ENCODE results near the gene USP10. TPM values are rescaled to one million over a fixed set of nuclear protein-coding genes. Genes with fewer than 3 reads are reported as not detected.
"Not testable (repeated sequence)": the region's sequence is repeated elsewhere in the genome, so short reads cannot be mapped to it uniquely, and the experiment has no call there.

USP10 gene
- polyA plus RNA-seq, 2 donors, result 17.1 to 25.9 TPM

GRCh38 chr16:84692451-84693214 is 7.2 kb upstream of the USP10 start:
- Histone ChIP-seq H3K9me3 (ENCODE audit: control insufficient read depth in 2 of 2, insufficient read depth in 1 of 2, low read depth in 1 of 2, low read length in 1 of 2) (no peaks in the 10 kb centered on the region), H3K36me3 (ENCODE audit: control insufficient read depth in 2 of 2, insufficient read depth in 2 of 2, low read length in 1 of 2) (no peaks in the 10 kb centered on the region), H3K27me3 (ENCODE audit: control insufficient read depth in 1 of 2, insufficient read depth in 2 of 2, low read length in 2 of 2) (no peaks in the 10 kb centered on the region), H3K4me3 (ENCODE audit: low read depth in 1 of 2, low read length in 2 of 2) (no peak overlapping the region), H3K27ac (ENCODE audit: low read depth in 2 of 2, low read length in 1 of 2) (no peak overlapping the region), H3K4me1 (ENCODE audit: control insufficient read depth in 2 of 2, insufficient read depth in 2 of 2, low read length in 1 of 2) (no peaks in the 10 kb centered on the region)
- WGBS, 2 donors, result 69 to 74% methylated on average over 6 of the region's 6 CpGs

- 94 to 96% methylated on average over 10 of the region's 10 CpGs for WGBS, 2 donors
- H3K4me1 ChIP-seq (ENCODE audit: control insufficient read depth in 2 of 2, insufficient read depth in 2 of 2, low read length in 1 of 2); H3K9me3 ChIP-seq (ENCODE audit: control insufficient read depth in 2 of 2, insufficient read depth in 1 of 2, low read depth in 1 of 2, low read length in 1 of 2); H3K4me3 ChIP-seq (ENCODE audit: low read depth in 1 of 2, low read length in 2 of 2); H3K27ac ChIP-seq (ENCODE audit: low read depth in 2 of 2, low read length in 1 of 2); H3K27me3 ChIP-seq (ENCODE audit: control insufficient read depth in 1 of 2, insufficient read depth in 2 of 2, low read length in 2 of 2); H3K36me3 ChIP-seq (ENCODE audit: control insufficient read depth in 2 of 2, insufficient read depth in 2 of 2, low read length in 1 of 2): not testable (repeated sequence)
Measured at GRCh38 chr16:84693869-84694268, 5.9 kb upstream of the USP10 start.

- H3K27ac ChIP-seq (ENCODE audit: low read depth in 2 of 2, low read length in 1 of 2), result no peak overlapping the region
- H3K27me3 ChIP-seq (ENCODE audit: control insufficient read depth in 1 of 2, insufficient read depth in 2 of 2, low read length in 2 of 2), result no peaks in the 10 kb centered on the region
- no peaks in the 10 kb centered on the region for H3K36me3 ChIP-seq (ENCODE audit: control insufficient read depth in 2 of 2, insufficient read depth in 2 of 2, low read length in 1 of 2)
- WGBS, 2 donors, result 96% methylated on average over 2 of the region's 2 CpGs
- no peaks in the 10 kb centered on the region for H3K9me3 ChIP-seq (ENCODE audit: control insufficient read depth in 2 of 2, insufficient read depth in 1 of 2, low read depth in 1 of 2, low read length in 1 of 2)
- no peak overlapping the region for H3K4me3 ChIP-seq (ENCODE audit: low read depth in 1 of 2, low read length in 2 of 2)
- peaks cover 0 to 3% of the 10 kb centered on the region in 2 donors for H3K4me1 ChIP-seq (ENCODE audit: control insufficient read depth in 2 of 2, insufficient read depth in 2 of 2, low read length in 1 of 2)
Measured at GRCh38 chr16:84694980-84695379, 4.8 kb upstream of the USP10 start.

GRCh38 chr16:84699147-84699711 is 571 bp upstream of the USP10 start:
- H3K27me3 ChIP-seq (ENCODE audit: control insufficient read depth in 1 of 2, insufficient read depth in 2 of 2, low read length in 2 of 2), result no peaks in the 10 kb centered on the region
- 20% methylated on average over 28 to 29 of the region's 29 CpGs for WGBS, 2 donors
- H3K4me3 ChIP-seq (ENCODE audit: low read depth in 1 of 2, low read length in 2 of 2), result peak overlapping the region; percentile 94 to 100
- H3K27ac ChIP-seq (ENCODE audit: low read depth in 2 of 2, low read length in 1 of 2), result peak overlapping the region; percentile 59 to 82
- no peaks in the 10 kb centered on the region for H3K36me3 ChIP-seq (ENCODE audit: control insufficient read depth in 2 of 2, insufficient read depth in 2 of 2, low read length in 1 of 2)
- peaks cover 0 to 3% of the 10 kb centered on the region in 2 donors for H3K4me1 ChIP-seq (ENCODE audit: control insufficient read depth in 2 of 2, insufficient read depth in 2 of 2, low read length in 1 of 2)
- no peaks in the 10 kb centered on the region for H3K9me3 ChIP-seq (ENCODE audit: control insufficient read depth in 2 of 2, insufficient read depth in 1 of 2, low read depth in 1 of 2, low read length in 1 of 2)

GRCh38 chr16:84700446-84701300 is 873 bp downstream of the USP10 start:
- Histone ChIP-seq H3K9me3 (ENCODE audit: control insufficient read depth in 2 of 2, insufficient read depth in 1 of 2, low read depth in 1 of 2, low read length in 1 of 2) (no peaks in the 10 kb centered on the region), H3K4me3 (ENCODE audit: low read depth in 1 of 2, low read length in 2 of 2) (peak overlapping the region; percentile 94 to 100), H3K4me1 (ENCODE audit: control insufficient read depth in 2 of 2, insufficient read depth in 2 of 2, low read length in 1 of 2) (peaks cover 0 to 7% of the 10 kb centered on the region in 2 donors), H3K27ac (ENCODE audit: low read depth in 2 of 2, low read length in 1 of 2) (peak overlapping the region; percentile 82 to 89), H3K27me3 (ENCODE audit: control insufficient read depth in 1 of 2, insufficient read depth in 2 of 2, low read length in 2 of 2) (no peaks in the 10 kb centered on the region), H3K36me3 (ENCODE audit: control insufficient read depth in 2 of 2, insufficient read depth in 2 of 2, low read length in 1 of 2) (no peaks in the 10 kb centered on the region)
- 3 to 4% methylated on average over 26 to 28 of the region's 28 CpGs for WGBS, 2 donors

GRCh38 chr16:84703681-84704080 is 3.9 kb downstream of the USP10 start:
- H3K36me3 ChIP-seq (ENCODE audit: control insufficient read depth in 2 of 2, insufficient read depth in 2 of 2, low read length in 1 of 2), result no peaks in the 10 kb centered on the region
- H3K4me3 ChIP-seq (ENCODE audit: low read depth in 1 of 2, low read length in 2 of 2), result no peak overlapping the region
- H3K9me3 ChIP-seq (ENCODE audit: control insufficient read depth in 2 of 2, insufficient read depth in 1 of 2, low read depth in 1 of 2, low read length in 1 of 2), result no peaks in the 10 kb centered on the region
- H3K27ac ChIP-seq (ENCODE audit: low read depth in 2 of 2, low read length in 1 of 2), result peak overlapping the region in 1 of 2 donors; percentile 68
- 69 to 75% methylated on average over 10 of the region's 10 CpGs for WGBS, 2 donors
- no peaks in the 10 kb centered on the region for H3K27me3 ChIP-seq (ENCODE audit: control insufficient read depth in 1 of 2, insufficient read depth in 2 of 2, low read length in 2 of 2)
- peaks cover 0 to 7% of the 10 kb centered on the region in 2 donors for H3K4me1 ChIP-seq (ENCODE audit: control insufficient read depth in 2 of 2, insufficient read depth in 2 of 2, low read length in 1 of 2)

- Histone ChIP-seq H3K27ac (ENCODE audit: low read depth in 2 of 2, low read length in 1 of 2) (no peak overlapping the region), H3K36me3 (ENCODE audit: control insufficient read depth in 2 of 2, insufficient read depth in 2 of 2, low read length in 1 of 2) (peaks cover 0 to 4% of the 10 kb centered on the region in 2 donors), H3K4me1 (ENCODE audit: control insufficient read depth in 2 of 2, insufficient read depth in 2 of 2, low read length in 1 of 2) (peaks cover 0 to 9% of the 10 kb centered on the region in 2 donors), H3K27me3 (ENCODE audit: control insufficient read depth in 1 of 2, insufficient read depth in 2 of 2, low read length in 2 of 2) (no peaks in the 10 kb centered on the region), H3K4me3 (ENCODE audit: low read depth in 1 of 2, low read length in 2 of 2) (no peak overlapping the region), H3K9me3 (ENCODE audit: control insufficient read depth in 2 of 2, insufficient read depth in 1 of 2, low read depth in 1 of 2, low read length in 1 of 2) (no peaks in the 10 kb centered on the region)
- 50 to 64% methylated on average over 2 of the region's 2 CpGs for WGBS, 2 donors
Measured at GRCh38 chr16:84704253-84704652, 4.5 kb downstream of the USP10 start.

- Histone ChIP-seq H3K27ac (ENCODE audit: low read depth in 2 of 2, low read length in 1 of 2) (no peak overlapping the region), H3K9me3 (ENCODE audit: control insufficient read depth in 2 of 2, insufficient read depth in 1 of 2, low read depth in 1 of 2, low read length in 1 of 2) (no peaks in the 10 kb centered on the region), H3K27me3 (ENCODE audit: control insufficient read depth in 1 of 2, insufficient read depth in 2 of 2, low read length in 2 of 2) (no peaks in the 10 kb centered on the region), H3K4me3 (ENCODE audit: low read depth in 1 of 2, low read length in 2 of 2) (no peak overlapping the region), H3K4me1 (ENCODE audit: control insufficient read depth in 2 of 2, insufficient read depth in 2 of 2, low read length in 1 of 2) (peaks cover 0 to 8% of the 10 kb centered on the region in 2 donors), H3K36me3 (ENCODE audit: control insufficient read depth in 2 of 2, insufficient read depth in 2 of 2, low read length in 1 of 2) (peaks cover 0 to 4% of the 10 kb centered on the region in 2 donors)
- WGBS, 2 donors, result 83 to 88% methylated on average over 1 of the region's 1 CpG
Measured at GRCh38 chr16:84706856-84707255, 7.1 kb downstream of the USP10 start.

GRCh38 chr16:84709609-84710008 is 9.8 kb downstream of the USP10 start:
- 86% methylated on average over 10 of the region's 10 CpGs for whole genome bisulfite sequencing, 2 donors

More at GRCh38 chr16:84709609-84710008, 9.8 kb downstream of the USP10 start:
- Histone ChIP-seq H3K27me3 (ENCODE audit: control insufficient read depth in 1 of 2, insufficient read depth in 2 of 2, low read length in 2 of 2) (no peaks in the 10 kb centered on the region), H3K4me3 (ENCODE audit: low read depth in 1 of 2, low read length in 2 of 2) (no peak overlapping the region), H3K4me1 (ENCODE audit: control insufficient read depth in 2 of 2, insufficient read depth in 2 of 2, low read length in 1 of 2) (peaks cover 0 to 9% of the 10 kb centered on the region in 2 donors), H3K27ac (ENCODE audit: low read depth in 2 of 2, low read length in 1 of 2) (no peak overlapping the region), H3K36me3 (ENCODE audit: control insufficient read depth in 2 of 2, insufficient read depth in 2 of 2, low read length in 1 of 2) (peaks cover 0 to 4% of the 10 kb centered on the region in 2 donors), H3K9me3 (ENCODE audit: control insufficient read depth in 2 of 2, insufficient read depth in 1 of 2, low read depth in 1 of 2, low read length in 1 of 2) (no peaks in the 10 kb centered on the region)

Data from esophagus (tissue), 2 donors.